ENCODE results near the gene FAM168A. TPM values are rescaled to one million over a fixed set of nuclear protein-coding genes. Genes with fewer than 3 reads are reported as not detected.

FAM168A gene
- total RNA-seq, 1 experiment from 2014 or later = 21.1 TPM

- H3K27me3 ChIP-seq (ENCODE audit: insufficient read depth, low read length) = no peaks in the 10 kb centered on the region
- Mint-ChIP-seq H3K4me1 (peaks cover 10 to 12% of the 10 kb centered on the region in 2 experiments), H3K27me3 (ENCODE audit: low read depth) (peaks cover 2% of the 10 kb centered on the region), H3K27ac (peak overlapping the region in 1 of 3 experiments; percentile 96; a peak in 1 of 7 replicates), H3K9me3 (no peaks in the 10 kb centered on the region), H3K4me3 (no peak overlapping the region), H3K36me3 (ENCODE audit: insufficient read depth in 1 of 3, low read depth in 3 of 3) (peaks cover 0 to 3% (median 0%) of the 10 kb centered on the region in 3 experiments; a peak in 2 of 7 replicates)
- H3K79me2 ChIP-seq (ENCODE audit: insufficient read depth, low read length) = no peaks in the 10 kb centered on the region
- no peak overlapping the region for H3T11ph ChIP-seq (ENCODE audit: low read length)
- H4K5ac ChIP-seq (ENCODE audit: insufficient read length, low read depth, low read length) = no peak overlapping the region
- no CpG with 5 or more reads among the region's 34 CpGs for WGBS (ENCODE audit: extremely low coverage, insufficient read length, low lambda C conversion rate)
- no peak overlapping the region for H2BK12ac ChIP-seq (ENCODE audit: insufficient read length, low read depth, low read length)
- H2BK20ac ChIP-seq (ENCODE audit: low read depth, low read length, poor library complexity, severe bottlenecking) = no peak overlapping the region
- H4K8ac ChIP-seq (replicated peaks; ENCODE audit: insufficient read length, low read depth, low read length) = no peak overlapping the region
- no peak overlapping the region for H3K14ac ChIP-seq (ENCODE audit: insufficient read depth, low read length)
- H4K91ac ChIP-seq (ENCODE audit: insufficient read length, low read depth, low read length) = no peak overlapping the region
- no peak overlapping the region for H3K27ac ChIP-seq (ENCODE audit: insufficient read length, low read depth, low read length)
- H2BK5ac ChIP-seq (ENCODE audit: insufficient read length, low read length) = no peak overlapping the region
- no peak overlapping the region for H2AK5ac ChIP-seq (ENCODE audit: insufficient read length, low read length)
- no peaks in the 10 kb centered on the region for H3K79me1 ChIP-seq (ENCODE audit: insufficient read depth, low read depth, low read length, poor library complexity, severe bottlenecking)
- no peak for TF ChIP-seq CTCF (conservative IDR thresholded peaks at IDR 0.05)
- H3K56ac ChIP-seq (ENCODE audit: insufficient read length, low read depth, low read length) = no peak overlapping the region
- no peak overlapping the region for H3K23ac ChIP-seq (ENCODE audit: insufficient read length, low read depth, low read length)
- H3K23me2 ChIP-seq (ENCODE audit: insufficient read length, low read depth, low read length, poor library complexity, severe bottlenecking) = no peaks in the 10 kb centered on the region
- H4K20me1 ChIP-seq (ENCODE audit: control insufficient read depth, insufficient read depth, insufficient read length) = no peaks in the 10 kb centered on the region
- H3K18ac ChIP-seq (ENCODE audit: insufficient read length, low read depth, low read length) = no peak overlapping the region
- no peak overlapping the region for H2AFZ ChIP-seq (ENCODE audit: low read length)
- H3K9ac ChIP-seq (ENCODE audit: extremely low read depth, insufficient read length, low read length) = no peak overlapping the region
- H3K4me2 ChIP-seq (ENCODE audit: insufficient read depth, insufficient read length, low read length) = no peak overlapping the region
- no peaks in the 10 kb centered on the region for H3K4me1 ChIP-seq (ENCODE audit: insufficient read depth, low read length)
- H2BK15ac ChIP-seq (ENCODE audit: low read depth, low read length) = no peak overlapping the region
- DNase-seq = no peak
- H3K9me3 ChIP-seq (ENCODE audit: control insufficient read depth, low read depth, low read length) = no peaks in the 10 kb centered on the region
- H2BK120ac ChIP-seq (ENCODE audit: low read depth, low read length, poor library complexity, severe bottlenecking) = no peak overlapping the region
- no peak overlapping the region for H3K4ac ChIP-seq (ENCODE audit: low read depth, low read length)
Observed at GRCh38 chr11:73394416-73395296, 203.3 kb downstream of the FAM168A start.
